NCI-H2029 treated with DMSO at 0.1 percent for 48 hours (cell line): ENCODE results near the gene TECR.
"Not testable (repeated sequence)": the region's sequence is repeated elsewhere in the genome, so short reads cannot be mapped to it uniquely, and the experiment has no call there.

Experiments used
- DNase-seq: peaks from one replicate; lab custom pipeline; 2025; lab: John Stamatoyannopoulos, UW

TECR gene

DNA sequence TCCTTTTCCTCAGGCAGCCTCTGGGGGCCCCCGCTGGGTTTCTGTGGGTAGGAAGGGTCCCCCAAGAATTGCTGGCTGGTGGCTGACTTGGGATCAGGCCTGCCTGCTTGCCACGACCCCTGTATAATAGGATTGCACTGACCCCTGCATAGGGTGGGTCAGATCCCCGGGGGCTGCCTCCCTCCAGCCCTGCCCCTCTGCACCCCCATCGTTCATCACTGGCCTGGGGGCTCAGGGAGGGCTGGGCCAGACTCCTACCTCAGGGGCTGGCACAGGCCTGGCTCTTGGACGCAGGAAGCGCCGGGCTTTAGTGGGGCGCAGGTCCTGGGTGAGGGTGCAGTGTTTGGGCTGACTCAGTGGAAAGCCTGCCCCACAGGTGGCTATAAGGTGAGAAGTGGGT lies 31.9 kb downstream of the TECR start:
- no peak for DNase-seq

DNA sequence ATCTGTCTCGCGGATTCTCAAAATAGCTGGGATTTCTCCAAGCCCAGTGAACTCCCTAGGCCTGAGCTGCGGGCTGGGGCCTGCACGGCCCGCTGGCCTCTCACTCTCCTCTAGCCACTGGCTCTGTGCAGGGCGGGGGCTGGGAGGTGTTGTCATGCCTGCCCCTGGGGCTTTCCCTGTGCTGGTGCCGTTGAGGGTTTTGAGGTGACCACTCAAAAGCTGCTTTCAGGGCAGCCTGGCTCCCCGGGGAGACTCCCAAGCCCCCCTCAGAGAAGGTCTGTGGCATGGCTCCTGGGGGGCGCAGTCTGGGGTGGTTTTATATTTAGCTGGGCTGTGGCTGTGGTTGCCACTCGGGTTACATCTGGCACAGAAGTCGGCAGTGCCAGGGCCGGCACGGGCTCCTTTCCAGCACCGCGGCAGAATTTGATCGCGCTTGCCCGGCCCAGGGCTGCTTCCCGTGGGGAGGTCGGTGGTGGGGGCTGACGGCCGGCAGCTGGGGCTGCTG lies 32.5 kb downstream of the TECR start:
- no peak for DNase-seq

DNA sequence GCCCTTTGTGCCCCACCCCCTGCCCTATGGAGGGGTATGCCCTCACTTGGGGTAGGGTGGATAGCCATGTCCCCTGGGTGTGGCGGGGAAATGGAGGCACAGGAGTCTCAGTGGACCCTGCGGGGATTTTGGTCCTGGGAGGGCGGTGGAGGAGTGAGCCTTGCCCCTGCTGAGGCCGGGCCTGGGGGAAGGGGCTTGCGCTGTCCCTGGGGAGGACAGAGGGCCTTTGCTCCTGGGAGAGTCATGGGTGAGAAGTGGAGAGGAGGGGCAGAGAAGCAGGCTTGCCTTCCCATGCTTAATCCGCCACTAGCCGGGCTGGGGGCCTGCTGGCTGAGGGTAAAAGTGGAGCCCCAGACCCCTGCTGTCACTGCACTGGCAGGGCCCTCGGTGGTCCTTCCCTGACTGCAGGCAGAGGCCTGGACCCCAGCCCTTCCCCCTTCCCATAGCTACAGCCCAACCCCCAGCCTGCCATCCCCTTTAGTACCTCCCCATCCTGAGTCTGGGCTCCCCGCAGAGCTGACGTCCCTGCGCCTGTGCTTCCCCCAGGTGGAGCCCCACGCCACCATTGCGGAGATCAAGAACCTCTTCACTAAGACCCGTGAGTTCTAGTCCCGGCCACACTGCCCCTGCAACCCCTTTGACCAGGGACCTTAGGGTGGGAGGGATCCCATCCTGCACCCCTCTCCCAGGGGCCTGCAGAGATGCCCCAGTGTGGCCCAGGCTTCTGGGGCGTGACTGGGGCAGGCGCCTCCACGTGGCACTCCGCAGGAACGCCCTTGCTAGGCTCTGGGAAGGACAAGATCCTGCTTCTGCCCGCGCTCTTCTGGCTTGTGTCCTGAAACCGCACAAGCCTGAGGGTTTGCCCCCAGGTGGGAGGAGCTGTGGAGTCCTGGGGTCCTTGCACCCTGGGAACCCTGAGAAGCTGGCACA lies 33.5 kb downstream of the TECR start:
- no peak for DNase-seq

DNA sequence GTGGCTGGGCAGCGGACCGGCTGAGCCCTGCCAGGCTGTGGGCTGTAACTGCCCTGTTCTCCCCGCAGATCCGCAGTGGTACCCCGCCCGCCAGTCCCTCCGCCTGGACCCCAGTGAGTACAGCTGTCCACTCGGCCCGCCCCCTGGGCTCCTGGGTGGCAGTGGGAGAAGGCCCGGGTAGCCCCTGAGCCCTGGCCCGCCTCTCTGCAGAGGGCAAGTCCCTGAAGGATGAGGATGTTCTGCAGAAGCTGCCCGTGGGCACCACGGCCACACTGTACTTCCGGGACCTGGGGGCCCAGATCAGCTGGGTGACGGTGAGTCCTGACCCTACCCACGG lies 34.2 kb downstream of the TECR start:
- no peak for DNase-seq

DNA sequence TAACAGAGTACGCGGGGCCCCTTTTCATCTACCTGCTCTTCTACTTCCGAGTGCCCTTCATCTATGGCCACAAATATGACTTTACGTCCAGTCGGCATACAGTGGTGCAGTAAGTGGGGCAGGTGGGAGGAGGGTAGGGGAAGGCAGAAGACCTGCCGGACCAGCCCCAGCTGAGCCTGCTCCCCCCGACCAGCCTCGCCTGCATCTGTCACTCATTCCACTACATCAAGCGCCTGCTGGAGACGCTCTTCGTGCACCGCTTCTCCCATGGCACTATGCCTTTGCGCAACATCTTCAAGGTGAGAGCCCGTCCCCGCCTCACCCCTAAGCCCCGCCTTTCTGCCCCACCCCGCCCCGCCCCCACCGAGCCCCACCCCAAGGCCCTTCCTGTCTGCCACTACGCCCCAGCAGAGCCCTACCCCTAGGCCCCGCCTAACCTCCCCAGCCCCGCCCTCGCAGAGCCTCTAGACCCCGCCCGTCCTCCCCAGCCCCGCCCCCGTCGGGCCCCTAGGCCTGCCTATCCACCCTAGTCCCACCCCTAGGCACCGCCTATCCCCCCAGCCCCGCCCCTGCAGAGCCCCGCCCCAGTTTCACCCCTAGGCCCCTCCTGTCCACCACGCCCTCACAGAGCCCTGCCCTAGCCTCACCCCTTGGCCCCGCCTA lies 34.7 kb downstream of the TECR start:
- no peak for DNase-seq

DNA sequence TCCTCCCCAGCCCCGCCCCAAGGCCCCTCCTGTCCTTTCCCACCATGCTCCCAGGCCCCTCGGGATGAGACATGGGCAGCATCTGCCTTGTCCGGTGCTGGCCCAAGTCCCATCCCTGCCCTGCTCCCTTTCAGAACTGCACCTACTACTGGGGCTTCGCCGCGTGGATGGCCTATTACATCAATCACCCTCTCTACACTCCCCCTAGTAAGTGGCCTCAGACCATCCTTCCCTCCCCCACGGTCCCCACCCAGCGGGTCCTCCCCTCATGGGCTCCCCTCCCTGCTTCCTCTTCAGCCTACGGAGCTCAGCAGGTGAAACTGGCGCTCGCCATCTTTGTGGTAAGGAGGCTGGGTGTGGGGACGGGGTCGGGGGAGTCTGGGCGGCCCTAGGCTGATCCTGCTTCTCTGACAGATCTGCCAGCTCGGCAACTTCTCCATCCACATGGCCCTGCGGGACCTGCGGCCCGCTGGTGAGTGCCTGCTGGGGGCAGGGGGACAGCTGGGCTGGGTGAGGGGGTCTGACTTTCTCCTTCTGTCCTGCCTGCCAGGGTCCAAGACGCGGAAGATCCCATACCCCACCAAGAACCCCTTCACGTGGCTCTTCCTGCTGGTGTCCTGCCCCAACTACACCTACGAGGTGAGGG lies 35.4 kb downstream of the TECR start:
- DNase-seq = not testable (repeated sequence)

DNA sequence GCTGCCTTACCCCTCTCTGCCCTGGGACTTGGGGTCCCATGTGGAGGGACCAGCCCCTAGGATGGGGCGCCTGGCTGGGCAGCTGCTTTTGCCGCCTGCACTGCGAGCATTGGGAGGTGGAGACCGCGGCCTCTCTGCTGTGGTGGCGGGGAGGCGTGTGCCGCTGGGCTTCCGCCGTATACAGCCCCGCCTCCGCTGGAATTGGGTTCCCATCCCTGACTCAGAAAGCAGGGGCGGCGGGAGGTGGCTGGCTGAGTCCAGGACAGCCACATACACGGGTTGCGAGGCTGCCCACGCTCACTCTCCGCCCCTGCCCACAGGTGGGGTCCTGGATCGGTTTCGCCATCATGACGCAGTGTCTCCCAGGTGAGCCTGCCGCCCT lies 35.9 kb downstream of the TECR start:
- DNase-seq = no peak

DNA sequence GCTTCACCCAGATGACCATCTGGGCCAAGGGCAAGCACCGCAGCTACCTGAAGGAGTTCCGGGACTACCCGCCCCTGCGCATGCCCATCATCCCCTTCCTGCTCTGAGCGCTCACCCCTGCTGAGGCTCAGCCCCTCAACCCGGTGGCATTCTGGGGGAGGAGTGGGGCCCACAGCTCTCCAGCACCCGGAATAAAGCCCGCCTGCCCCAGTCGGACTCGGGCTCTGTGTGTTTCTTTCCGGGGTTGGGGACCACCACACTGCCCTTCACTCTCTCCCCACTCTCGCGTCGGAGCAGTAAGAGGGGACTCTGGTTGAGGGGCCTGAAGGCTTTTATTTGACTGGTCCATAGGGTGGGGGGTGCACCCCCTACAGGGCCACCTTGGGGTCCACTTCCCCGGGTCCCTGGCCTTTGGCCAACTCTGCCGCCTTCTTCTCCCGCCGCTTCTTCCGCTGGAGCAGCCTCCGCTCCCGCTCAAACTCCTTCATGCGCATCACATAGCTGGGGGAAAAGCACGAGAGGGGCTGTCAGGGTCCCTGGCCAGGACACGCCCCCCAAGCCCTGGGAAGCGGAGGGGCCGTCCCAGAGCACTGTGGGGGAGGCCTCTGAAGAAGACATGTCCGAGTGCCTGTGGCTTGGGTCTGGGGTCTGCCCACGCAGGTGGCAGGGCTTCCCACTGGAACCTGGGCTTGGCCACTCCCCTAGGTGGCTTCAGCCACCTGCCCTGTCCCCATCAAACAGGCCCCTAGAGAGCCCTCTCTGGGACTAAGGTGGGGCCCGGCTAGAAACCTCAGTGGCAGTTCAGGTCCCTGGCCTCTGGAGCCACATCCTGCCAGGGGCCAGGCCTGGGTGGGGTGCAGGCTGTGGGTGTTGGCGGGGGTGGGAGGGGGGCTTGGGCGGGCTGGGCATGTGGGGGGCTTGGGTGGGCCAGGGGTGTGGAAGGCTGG lies 36.6 kb downstream of the TECR start:
- DNase-seq = no peak

DNA sequence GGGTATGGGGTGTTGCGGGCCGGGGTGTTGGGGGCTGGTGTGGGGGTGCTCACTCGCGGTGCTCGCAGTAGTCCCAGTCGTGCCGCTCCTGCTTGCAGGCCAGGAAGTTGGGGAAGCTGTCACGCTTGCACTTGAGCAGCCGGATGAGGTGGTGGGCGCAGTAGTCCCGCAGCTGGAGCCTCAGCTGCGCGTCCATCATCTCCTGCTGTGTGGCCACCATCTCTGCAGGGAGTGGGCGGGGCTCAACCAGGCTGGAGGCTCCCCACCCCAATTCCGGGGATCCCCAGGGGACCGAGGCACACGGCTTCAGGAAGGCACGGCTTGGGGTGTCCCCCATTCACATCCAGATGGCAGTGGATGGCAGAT lies 37.3 kb downstream of the TECR start:
- no peak for DNase-seq

DNA sequence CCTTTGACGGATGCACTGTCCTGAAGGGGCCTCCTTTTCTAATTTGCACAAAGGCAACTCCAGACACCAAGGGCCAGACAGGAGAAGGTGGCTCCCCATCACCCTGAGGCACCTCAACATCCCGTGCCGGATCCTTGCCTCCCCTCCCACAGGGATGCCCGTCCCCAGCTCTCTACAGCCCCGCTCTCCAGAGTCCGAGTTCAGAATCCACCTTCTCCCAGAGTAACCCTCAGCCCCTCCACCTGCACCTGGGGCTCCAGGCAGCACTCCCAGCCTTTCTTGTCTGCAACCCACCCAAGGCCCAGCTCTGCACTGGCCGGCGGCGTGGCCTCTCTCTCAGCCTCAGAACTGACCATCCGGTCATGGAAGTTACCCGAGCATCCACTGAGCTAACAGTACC lies 37.7 kb downstream of the TECR start:
- no peak for DNase-seq

DNA sequence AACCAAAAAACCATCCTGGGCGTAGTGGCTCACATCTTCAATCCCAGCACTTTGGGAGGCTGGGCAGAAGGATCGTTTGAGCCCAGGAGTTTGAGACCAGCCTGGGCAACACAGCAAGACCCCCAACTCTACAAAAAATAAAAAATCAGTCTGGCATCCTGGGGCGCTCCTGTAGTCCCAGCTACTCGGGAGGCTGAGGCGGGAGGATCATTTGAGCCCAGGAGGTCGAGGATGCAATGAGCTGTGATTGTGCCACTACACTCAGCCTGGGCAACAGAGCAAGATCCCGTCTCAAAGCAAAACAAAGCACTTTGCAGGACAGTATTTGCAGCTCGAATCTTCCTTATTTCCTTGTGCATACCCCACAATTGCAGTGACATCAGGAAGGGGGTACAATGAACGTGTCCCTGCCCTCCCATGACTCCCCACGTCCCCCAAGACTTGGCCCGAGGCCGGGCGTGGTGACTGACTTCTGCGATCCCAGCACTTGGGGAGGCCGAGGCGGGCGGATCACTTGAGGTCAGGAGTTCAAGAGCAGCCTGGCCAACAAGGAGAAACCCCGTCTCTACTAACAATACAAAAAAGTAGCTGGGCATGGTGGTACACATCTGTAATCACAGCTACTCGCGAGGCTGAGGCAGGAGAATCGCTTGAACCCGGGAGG lies 41.6 kb downstream of the TECR start:
- DNase-seq = no peak

DNA sequence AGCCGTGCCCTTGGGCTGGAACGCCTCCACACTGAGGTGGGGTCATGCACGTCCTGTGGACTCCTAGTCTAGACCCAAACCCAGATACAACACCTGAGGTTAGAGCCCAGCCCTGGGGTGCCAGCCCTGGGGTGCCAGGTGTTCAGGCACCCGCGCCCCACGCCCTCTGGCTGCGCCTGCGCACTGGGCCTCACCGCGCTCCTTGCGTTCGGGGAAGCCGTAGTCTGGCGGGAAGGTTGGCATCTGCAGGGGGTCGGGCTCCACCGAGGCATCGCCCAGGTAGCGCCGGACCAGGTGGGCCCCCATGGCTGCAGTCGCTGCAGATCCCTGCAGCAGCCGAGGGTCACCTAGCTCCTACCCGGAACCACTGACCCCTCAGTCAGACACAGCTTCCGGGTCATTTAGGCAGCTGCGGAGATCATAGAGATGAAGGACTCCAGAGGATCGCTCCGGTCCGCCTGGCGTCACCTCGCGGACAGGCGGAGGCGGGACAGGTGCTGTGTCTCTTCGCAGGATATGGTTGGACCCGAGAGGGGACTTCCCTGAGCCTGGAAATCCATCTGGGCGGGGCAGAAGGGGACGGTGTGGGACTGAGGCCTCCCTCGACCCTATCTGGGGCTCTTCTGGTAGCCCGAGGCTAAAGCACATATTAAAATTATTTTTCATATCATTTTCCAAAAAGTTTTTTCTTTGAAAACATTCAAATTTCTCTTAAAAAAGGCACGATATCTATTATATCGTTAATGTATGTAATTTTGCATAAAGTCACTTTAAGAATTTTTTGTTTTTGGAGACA lies 42.5 kb downstream of the TECR start, which contains the start of gene NDUFB7:
Gene NDUFB7 (minus strand): TSS at position 372 of the 796 bp plus-strand sequence. CDS start 66 bp downstream, at position 306.
- peak; percentile 89 for DNase-seq

DNA sequence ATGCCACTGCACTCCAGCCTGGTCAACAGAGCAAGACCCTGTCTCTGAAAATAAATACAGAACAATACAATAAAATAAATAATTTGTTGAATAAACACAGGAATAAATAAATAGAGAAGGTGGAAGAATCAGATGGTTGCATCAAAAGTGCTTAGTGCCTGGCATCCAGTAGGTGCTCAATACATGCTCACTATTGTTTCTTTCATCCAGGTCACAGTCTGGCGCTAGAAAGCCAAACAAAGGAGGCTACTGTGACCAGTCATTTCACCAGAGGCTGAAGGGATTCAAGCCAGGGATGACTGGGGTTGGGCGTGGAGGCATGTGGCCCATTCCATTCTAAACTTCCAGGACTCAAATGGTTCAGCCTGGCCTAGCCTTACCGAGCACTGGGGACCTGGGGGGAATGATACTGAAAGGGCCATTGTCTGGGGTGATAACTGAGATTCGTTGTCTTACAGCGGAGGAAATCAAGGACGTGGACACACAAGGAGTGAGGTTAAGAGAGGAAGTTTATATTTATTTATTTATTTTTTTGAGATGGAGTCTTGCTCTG lies 46.1 kb downstream of the TECR start:
- no peak for DNase-seq

DNA sequence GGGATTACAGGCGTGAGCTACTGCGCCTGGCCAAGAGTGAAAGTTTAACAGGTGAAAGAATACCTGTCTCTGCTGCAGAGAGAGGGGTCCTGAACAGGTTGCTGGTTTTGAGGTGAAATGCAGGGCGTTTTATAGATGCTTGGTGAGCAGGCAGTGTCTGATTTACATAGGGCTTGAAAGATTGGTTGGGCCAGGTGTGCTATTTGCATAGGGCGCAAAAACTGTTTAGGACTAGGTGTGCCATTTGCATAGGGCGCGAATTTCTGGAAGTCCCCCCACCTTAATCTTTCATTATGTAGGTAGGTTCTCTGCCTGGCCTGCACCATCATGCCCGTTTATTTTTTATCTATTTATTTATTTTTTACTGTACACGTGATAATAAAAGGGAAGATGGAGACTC lies 47.0 kb downstream of the TECR start:
- no peak for DNase-seq

DNA sequence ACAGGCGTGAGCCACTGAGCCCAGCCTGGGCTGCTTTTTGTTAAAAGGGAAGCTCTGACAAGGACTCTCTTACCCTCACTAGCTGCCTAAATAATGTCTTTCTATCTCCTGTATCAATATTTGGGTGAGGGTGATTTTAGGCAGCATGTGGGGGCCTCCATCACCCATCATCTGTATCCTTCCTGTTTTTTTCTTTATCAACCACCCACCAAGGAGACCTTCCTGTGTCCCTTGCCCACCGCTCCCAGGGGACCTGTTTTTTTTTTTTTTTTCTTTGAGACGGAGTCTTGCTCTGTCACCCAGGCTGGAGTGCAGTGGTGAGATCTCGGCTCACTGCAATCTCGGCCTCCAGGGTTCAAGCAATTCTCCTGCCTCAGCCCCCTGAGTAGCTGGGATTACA lies 47.9 kb downstream of the TECR start:
- DNase-seq = no peak

DNA sequence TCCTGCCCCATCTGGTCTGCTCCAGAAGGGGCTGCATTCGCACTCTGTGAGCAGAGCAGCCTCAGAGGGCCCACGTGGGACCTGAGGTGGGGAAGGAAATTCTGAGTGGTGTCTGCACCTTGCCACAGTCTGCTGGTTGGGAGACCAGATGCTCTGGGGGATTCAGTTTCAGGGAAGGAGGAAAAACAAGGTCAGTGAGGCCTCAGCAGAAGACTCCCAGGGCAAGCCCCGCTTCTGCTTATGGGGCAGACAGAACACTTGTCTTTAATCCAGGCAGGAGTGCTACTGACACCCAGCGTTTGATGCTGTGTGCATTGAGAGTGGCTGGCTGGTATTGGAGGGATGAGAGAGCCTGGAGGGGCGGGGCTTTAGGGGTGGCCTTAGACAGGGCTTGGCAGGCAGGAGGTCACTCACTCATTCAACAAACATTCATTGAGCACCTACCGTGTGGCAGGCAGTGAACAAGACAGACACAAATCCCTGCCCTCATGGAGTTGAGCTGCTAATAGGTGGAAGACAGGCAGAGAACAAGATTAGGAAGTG lies 48.6 kb downstream of the TECR start:
- no peak for DNase-seq

DNA sequence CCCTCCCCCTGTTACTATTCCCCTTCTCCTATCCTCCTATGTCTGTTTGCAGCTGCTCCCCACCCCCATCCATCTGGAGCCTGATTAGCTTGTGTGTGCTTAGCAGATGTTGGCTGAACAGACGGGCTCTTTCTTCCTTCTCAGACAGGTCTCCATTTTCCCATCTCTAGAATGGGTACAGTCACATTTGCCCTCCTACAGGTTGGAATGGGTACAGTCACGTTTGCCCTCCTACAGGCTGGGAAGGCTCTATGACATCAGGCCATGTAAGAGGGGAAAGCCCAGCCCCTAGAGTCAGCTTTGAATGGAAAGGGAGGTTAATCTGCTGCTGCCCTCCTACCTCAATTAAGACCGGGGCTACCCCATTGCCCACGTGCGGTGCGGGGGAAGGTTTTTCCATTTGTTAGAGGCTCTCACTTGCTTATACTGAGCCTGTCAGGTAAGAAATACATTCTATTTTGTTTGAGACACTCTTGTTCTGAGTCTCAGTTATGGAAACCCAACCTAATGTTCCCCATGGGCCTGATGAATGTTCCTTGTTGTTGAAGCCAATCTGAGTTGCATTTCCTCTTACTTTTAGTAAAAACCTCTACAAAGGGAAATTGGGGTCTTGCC lies 51.3 kb downstream of the TECR start:
- no peak for DNase-seq

DNA sequence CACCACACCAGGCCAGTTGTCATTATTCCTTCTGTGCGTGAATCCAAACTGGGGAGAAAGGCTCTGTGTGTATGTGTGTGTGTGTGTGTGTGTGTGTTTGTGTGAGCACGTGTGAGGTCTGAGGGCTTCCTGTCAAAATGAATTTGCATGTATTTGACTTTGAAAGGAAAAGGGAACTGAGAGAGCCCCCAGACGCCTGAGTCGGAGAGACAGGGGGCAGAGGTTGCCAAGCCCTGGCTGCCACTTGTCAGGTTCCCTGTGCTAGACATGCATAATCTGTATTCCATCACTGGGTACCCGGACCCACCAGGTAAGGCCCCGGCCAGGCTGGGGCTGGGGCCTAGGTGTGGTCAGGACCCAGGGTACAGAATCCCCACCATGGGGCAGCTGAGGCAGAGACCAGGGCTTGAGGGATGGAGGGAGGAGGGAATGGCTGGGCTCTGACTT lies 53.5 kb downstream of the TECR start, which contains the start of gene CLEC17A:
Gene CLEC17A (plus strand): TSS at position 191 of the 447 bp plus-strand sequence. CDS start 77 bp downstream, at position 268.
- no peak for DNase-seq

DNA sequence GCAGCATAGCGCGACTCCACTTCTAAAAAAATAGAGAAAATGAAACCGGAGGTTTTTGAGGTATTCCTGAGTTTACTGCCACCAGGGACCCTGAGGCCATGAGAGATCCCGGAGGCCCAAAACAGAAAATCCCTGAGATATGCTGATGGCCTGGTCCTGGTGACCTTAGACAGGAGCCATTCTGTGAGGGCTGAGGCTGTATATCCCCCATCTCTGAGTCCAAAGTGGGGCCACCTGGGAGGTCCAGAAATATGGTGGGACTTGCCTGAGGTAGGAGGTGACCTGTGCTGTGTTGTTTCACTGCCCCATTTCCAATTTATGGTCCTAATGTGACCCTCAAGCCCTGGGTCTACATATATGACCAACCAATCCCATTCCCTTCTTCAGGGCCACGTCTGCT lies 55.0 kb downstream of the TECR start:
- DNase-seq = not testable (repeated sequence)
